ENCODE results near the gene SPATA13. TPM values are rescaled to one million over a fixed set of nuclear protein-coding genes. Genes with fewer than 3 reads are reported as not detected.

The SPATA13 gene
- total RNA-seq, 4 donors from 2014 or later, result 9.0 to 46.0 (median 18.7) TPM

GRCh38 chr13:24351423-24351822 lies 190.9 kb downstream of the SPATA13 start:
- DNase-seq (ENCODE audit: low spot score) (no peak), ATAC-seq (ENCODE audit: low FRiP score) (no peak)
- TF ChIP-seq CTCF (IDR thresholded peaks at IDR 0.05), result no peak

GRCh38 chr13:24353736-24354135 lies 193.2 kb downstream of the SPATA13 start:
- DNase-seq (ENCODE audit: low spot score) (no peak), ATAC-seq (ENCODE audit: low FRiP score) (no peak)
- no peak for TF ChIP-seq CTCF (IDR thresholded peaks at IDR 0.05)

- ATAC-seq (ENCODE audit: low FRiP score), result no peak
- TF ChIP-seq CTCF (IDR thresholded peaks at IDR 0.05), result no peak
Measured at GRCh38 chr13:24355103-24355502, 194.6 kb downstream of the SPATA13 start.

GRCh38 chr13:24356270-24356669 lies 195.8 kb downstream of the SPATA13 start:
- ATAC-seq (ENCODE audit: low FRiP score) (no peak), DNase-seq (ENCODE audit: low spot score) (no peak)
- no peak for TF ChIP-seq CTCF (IDR thresholded peaks at IDR 0.05)

More at GRCh38 chr13:24355103-24355502, 194.6 kb downstream of the SPATA13 start:
- no peak for DNase-seq (ENCODE audit: low spot score)

Small RNA genes within 50 kb of the gene (small RNA-seq; reads per million reads assigned to genes)
- gene MIR2276, result not detected

Other genes starting within 250 kb of the SPATA13 start
- gene C1QTNF9, start 148.9 kb downstream of the SPATA13 start, total RNA-seq, result under 1 TPM in 3 of 4 donors, not detected in 1; 0.48 to 0.79 (median 0.69) TPM